ENCODE results near the gene TMEM131L.
"Not testable (repeated sequence)": the region's sequence is repeated elsewhere in the genome, so short reads cannot be mapped to it uniquely, and the experiment has no call there.

The TMEM131L gene

DNA sequence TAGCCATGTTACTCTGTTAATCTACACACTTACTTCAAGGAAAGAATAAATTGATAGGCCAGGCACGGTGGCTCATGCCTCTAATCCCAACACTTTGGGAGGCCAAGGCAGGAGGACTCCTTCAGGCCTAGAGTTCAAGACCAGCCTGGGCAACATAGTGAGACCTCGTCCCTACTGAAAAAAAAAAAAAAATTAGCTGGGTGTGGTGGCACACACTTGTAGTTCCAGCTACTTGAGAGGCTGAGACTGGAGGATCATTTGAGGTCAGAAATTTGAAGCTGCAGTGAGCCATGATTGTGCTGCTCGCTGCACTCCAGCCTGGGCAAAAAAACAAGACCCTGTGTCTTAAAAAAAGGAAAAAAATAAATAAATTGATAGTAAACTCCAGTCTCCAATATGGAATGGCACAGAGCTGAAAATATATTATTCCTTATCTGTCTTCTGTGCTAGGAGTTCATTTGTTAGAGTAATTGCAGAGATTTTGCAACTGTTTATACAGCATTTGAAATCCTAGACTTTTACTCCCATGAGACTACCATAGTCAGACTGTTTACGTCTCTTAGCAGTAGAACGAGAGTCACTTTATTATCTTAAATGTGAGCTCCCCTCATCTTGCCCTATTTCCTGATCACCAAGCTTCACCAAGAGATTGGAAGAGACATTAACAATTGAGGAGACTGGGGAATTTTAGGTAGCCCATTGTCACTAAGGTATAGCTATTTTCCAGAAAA lies 18.8 kb upstream of the TMEM131L start:
- DNase-seq (ENCODE audit: insufficient read length, low spot score) (no peak), FAIRE-seq (no peak)
- no peak for TF ChIP-seq POLR2A (IDR thresholded peaks at IDR 0.05; ENCODE audit: low read depth, low read length)
- TF ChIP-seq PAX5 (IDR thresholded peaks at IDR 0.05; ENCODE audit: insufficient read depth, low read length, severe bottlenecking): no peak
- TF ChIP-seq POLR2AphosphoS5 (IDR thresholded peaks at IDR 0.05; ENCODE audit: low read depth, low read length): no peak
- no peak for TF ChIP-seq SPI1 (IDR thresholded peaks at IDR 0.05; ENCODE audit: low read depth, low read length)
- TF ChIP-seq POU2F2 (IDR thresholded peaks at IDR 0.05; ENCODE audit: low read depth, low read length): no peak
- TF ChIP-seq TAF1 (IDR thresholded peaks at IDR 0.05; ENCODE audit: low read depth, low read length): no peak

GRCh38 chr4:153448003-153448731 lies 18.0 kb upstream of the TMEM131L start:
- TF ChIP-seq POU2F2 (IDR thresholded peaks at IDR 0.05; ENCODE audit: low read depth, low read length) (no peak), POLR2A (IDR thresholded peaks at IDR 0.05; ENCODE audit: low read depth, low read length) (no peak), TAF1 (IDR thresholded peaks at IDR 0.05; ENCODE audit: low read depth, low read length) (no peak), PAX5 (IDR thresholded peaks at IDR 0.05; ENCODE audit: insufficient read depth, low read length, severe bottlenecking) (no peak), POLR2AphosphoS5 (IDR thresholded peaks at IDR 0.05; ENCODE audit: low read depth, low read length) (no peak), SPI1 (IDR thresholded peaks at IDR 0.05; ENCODE audit: low read depth, low read length) (no peak)
- DNase-seq (ENCODE audit: insufficient read length, low spot score) (no peak), FAIRE-seq (no peak)

- TF ChIP-seq PAX5 (IDR thresholded peaks at IDR 0.05; ENCODE audit: insufficient read depth, low read length, severe bottlenecking): no peak
- no peak for TF ChIP-seq POLR2A (IDR thresholded peaks at IDR 0.05; ENCODE audit: low read depth, low read length)
- no peak for TF ChIP-seq POU2F2 (IDR thresholded peaks at IDR 0.05; ENCODE audit: low read depth, low read length)
- TF ChIP-seq SPI1 (IDR thresholded peaks at IDR 0.05; ENCODE audit: low read depth, low read length): no peak
- TF ChIP-seq POLR2AphosphoS5 (IDR thresholded peaks at IDR 0.05; ENCODE audit: low read depth, low read length): no peak
- TF ChIP-seq TAF1 (IDR thresholded peaks at IDR 0.05; ENCODE audit: low read depth, low read length): no peak
- no peak for FAIRE-seq
Measured at GRCh38 chr4:153449338-153449737, 16.8 kb upstream of the TMEM131L start.

GRCh38 chr4:153450544-153450917 lies 15.6 kb upstream of the TMEM131L start:
- TF ChIP-seq POLR2AphosphoS5 (IDR thresholded peaks at IDR 0.05; ENCODE audit: low read depth, low read length) (no peak), SPI1 (IDR thresholded peaks at IDR 0.05; ENCODE audit: low read depth, low read length) (no peak), POU2F2 (IDR thresholded peaks at IDR 0.05; ENCODE audit: low read depth, low read length) (no peak), TAF1 (IDR thresholded peaks at IDR 0.05; ENCODE audit: low read depth, low read length) (no peak), POLR2A (IDR thresholded peaks at IDR 0.05; ENCODE audit: low read depth, low read length) (no peak), PAX5 (IDR thresholded peaks at IDR 0.05; ENCODE audit: insufficient read depth, low read length, severe bottlenecking) (no peak)
- DNase-seq (ENCODE audit: insufficient read length, low spot score): no peak
- no peak for FAIRE-seq

More at GRCh38 chr4:153449338-153449737, 16.8 kb upstream of the TMEM131L start:
- DNase-seq (ENCODE audit: insufficient read length, low spot score): no peak

- FAIRE-seq: not testable (repeated sequence)
Measured at GRCh38 chr4:153451145-153451544, 15.0 kb upstream of the TMEM131L start.

GRCh38 chr4:153451911-153452657 lies 14.1 kb upstream of the TMEM131L start:
- TF ChIP-seq POLR2A (IDR thresholded peaks at IDR 0.05; ENCODE audit: low read depth, low read length): no peak
- TF ChIP-seq POLR2AphosphoS5 (IDR thresholded peaks at IDR 0.05; ENCODE audit: low read depth, low read length): no peak
- TF ChIP-seq PAX5 (IDR thresholded peaks at IDR 0.05; ENCODE audit: insufficient read depth, low read length, severe bottlenecking): no peak
- no peak for TF ChIP-seq TAF1 (IDR thresholded peaks at IDR 0.05; ENCODE audit: low read depth, low read length)
- TF ChIP-seq POU2F2 (IDR thresholded peaks at IDR 0.05; ENCODE audit: low read depth, low read length): no peak
- no peak for TF ChIP-seq SPI1 (IDR thresholded peaks at IDR 0.05; ENCODE audit: low read depth, low read length)
- FAIRE-seq: no peak
- no peak for DNase-seq (ENCODE audit: insufficient read length, low spot score)

More at GRCh38 chr4:153451145-153451544, 15.0 kb upstream of the TMEM131L start:
- DNase-seq (ENCODE audit: insufficient read length, low spot score): not testable (repeated sequence)

DNA sequence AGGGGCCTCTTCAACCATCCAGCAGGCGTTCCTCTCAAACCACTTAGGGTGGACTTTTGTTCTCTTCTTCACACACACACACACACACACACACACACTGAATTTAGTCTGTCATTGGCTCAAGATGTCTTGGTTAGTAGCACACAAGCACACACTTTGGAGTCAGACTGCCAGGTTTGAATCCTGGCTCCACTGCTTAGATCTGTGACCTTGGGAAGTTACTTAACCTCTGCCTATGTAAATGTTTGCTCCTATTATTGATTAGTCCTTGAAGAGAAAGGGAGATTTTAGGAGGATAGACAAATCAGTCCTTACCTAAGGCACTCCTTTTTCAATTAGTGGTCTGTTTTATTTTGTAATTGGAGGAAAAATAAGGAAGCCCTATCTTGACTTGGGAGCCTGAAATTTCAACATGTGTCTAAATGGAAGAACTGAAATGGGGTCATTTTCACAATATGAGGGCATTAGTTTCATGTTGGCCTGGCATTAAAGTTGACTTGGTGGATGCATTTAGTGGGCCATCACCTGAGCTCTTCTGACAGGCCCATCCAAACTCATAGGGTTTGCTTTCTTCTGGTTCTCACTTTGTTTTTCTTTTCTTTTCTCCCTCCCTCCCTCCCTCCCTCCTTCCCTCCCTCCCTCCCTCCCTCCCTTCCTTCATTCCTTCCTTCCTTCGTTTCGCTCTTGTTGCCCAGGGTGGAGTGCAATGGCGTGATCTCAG lies 13.3 kb upstream of the TMEM131L start:
- no peak for TF ChIP-seq POU2F2 (IDR thresholded peaks at IDR 0.05; ENCODE audit: low read depth, low read length)
- TF ChIP-seq PAX5 (IDR thresholded peaks at IDR 0.05; ENCODE audit: insufficient read depth, low read length, severe bottlenecking): no peak
- no peak for TF ChIP-seq POLR2A (IDR thresholded peaks at IDR 0.05; ENCODE audit: low read depth, low read length)
- TF ChIP-seq TAF1 (IDR thresholded peaks at IDR 0.05; ENCODE audit: low read depth, low read length): no peak
- no peak for TF ChIP-seq POLR2AphosphoS5 (IDR thresholded peaks at IDR 0.05; ENCODE audit: low read depth, low read length)
- no peak for TF ChIP-seq SPI1 (IDR thresholded peaks at IDR 0.05; ENCODE audit: low read depth, low read length)
- DNase-seq (ENCODE audit: insufficient read length, low spot score) (no peak), FAIRE-seq (no peak)

GRCh38 chr4:153453402-153453801 lies 12.8 kb upstream of the TMEM131L start:
- no peak for TF ChIP-seq POLR2AphosphoS5 (IDR thresholded peaks at IDR 0.05; ENCODE audit: low read depth, low read length)
- TF ChIP-seq POLR2A (IDR thresholded peaks at IDR 0.05; ENCODE audit: low read depth, low read length): no peak
- TF ChIP-seq POU2F2 (IDR thresholded peaks at IDR 0.05; ENCODE audit: low read depth, low read length): no peak
- no peak for TF ChIP-seq PAX5 (IDR thresholded peaks at IDR 0.05; ENCODE audit: insufficient read depth, low read length, severe bottlenecking)
- no peak for TF ChIP-seq TAF1 (IDR thresholded peaks at IDR 0.05; ENCODE audit: low read depth, low read length)
- no peak for TF ChIP-seq SPI1 (IDR thresholded peaks at IDR 0.05; ENCODE audit: low read depth, low read length)
- DNase-seq (ENCODE audit: insufficient read length, low spot score): no peak
- no peak for FAIRE-seq
